Tongue (tissue), 2 donors: Measurements from ENCODE around the gene PPP2R2B. TPM values are rescaled to one million over a fixed set of nuclear protein-coding genes. Genes with fewer than 3 reads are reported as not detected.
A peak's percentile ranks its signal among the peaks of the same experiment; 100 is the strongest.

Experiments
- DNase-seq: peaks from one replicate; pipeline ENCODE4 v3.0.0-alpha.2; 2015
- total RNA-seq: library from RNA; depleted of rRNA; stranded (reverse); fragments of >200 nt; gene quantifications from one replicate; pipeline ENCODE4 v1.2.3, GENCODE V29; 2014

The PPP2R2B gene
- total RNA-seq, 1 donor from 2014 or later = 5.1 TPM

GRCh38 chr5:146778795-146779194, 99.8 kb downstream of the PPP2R2B start:
- DNase-seq = no peak

GRCh38 chr5:146778261-146778660, 100.3 kb downstream of the PPP2R2B start:
- no peak for DNase-seq

GRCh38 chr5:146772881-146773466, 105.6 kb downstream of the PPP2R2B start:
- no peak for DNase-seq

GRCh38 chr5:146770980-146771379, 107.6 kb downstream of the PPP2R2B start:
- DNase-seq = no peak

GRCh38 chr5:146770546-146770945, 108.0 kb downstream of the PPP2R2B start:
- no peak for DNase-seq

- no peak for DNase-seq
Measured at GRCh38 chr5:146767534-146767933, 111.0 kb downstream of the PPP2R2B start.

GRCh38 chr5:146766013-146766412, 112.5 kb downstream of the PPP2R2B start:
- DNase-seq = no peak

- no peak for DNase-seq
Measured at GRCh38 chr5:146765089-146765832, 113.3 kb downstream of the PPP2R2B start.

GRCh38 chr5:146762830-146763229, 115.7 kb downstream of the PPP2R2B start:
- DNase-seq = no peak

- no peak for DNase-seq
Measured at GRCh38 chr5:146761811-146762210, 116.7 kb downstream of the PPP2R2B start.

GRCh38 chr5:146758938-146759337, 119.6 kb downstream of the PPP2R2B start:
- DNase-seq = no peak

GRCh38 chr5:146758076-146758475, 120.5 kb downstream of the PPP2R2B start:
- DNase-seq = no peak

- DNase-seq = no peak
Measured at GRCh38 chr5:146756546-146756945, 122.0 kb downstream of the PPP2R2B start.

- DNase-seq = no peak
Measured at GRCh38 chr5:146755793-146756192, 122.8 kb downstream of the PPP2R2B start.

- no peak for DNase-seq
Measured at GRCh38 chr5:146754621-146755020, 123.9 kb downstream of the PPP2R2B start.

GRCh38 chr5:146753641-146754040, 124.9 kb downstream of the PPP2R2B start:
- no peak for DNase-seq

- DNase-seq = no peak
Measured at GRCh38 chr5:146751781-146752401, 126.7 kb downstream of the PPP2R2B start.

GRCh38 chr5:146751054-146751453, 127.5 kb downstream of the PPP2R2B start:
- no peak for DNase-seq

- no peak for DNase-seq
Measured at GRCh38 chr5:146748533-146748932, 130.0 kb downstream of the PPP2R2B start.

GRCh38 chr5:146745931-146746577, 132.5 kb downstream of the PPP2R2B start:
- DNase-seq = peak; percentile 12

- no peak for DNase-seq
Measured at GRCh38 chr5:146744068-146744745, 134.3 kb downstream of the PPP2R2B start.

GRCh38 chr5:146734936-146735577, 143.5 kb downstream of the PPP2R2B start:
- no peak for DNase-seq
